ENCODE measurements around the gene SLC8A3. TPM values are rescaled to one million over a fixed set of nuclear protein-coding genes. Genes with fewer than 3 reads are reported as not detected.
A peak's percentile ranks its signal among the peaks of the same experiment; 100 is the strongest.

SLC8A3 gene
- total RNA-seq, 4 donors from 2014 or later = 0.21 to 0.76 TPM; not detected in 2

- TF ChIP-seq, protein P1, sequence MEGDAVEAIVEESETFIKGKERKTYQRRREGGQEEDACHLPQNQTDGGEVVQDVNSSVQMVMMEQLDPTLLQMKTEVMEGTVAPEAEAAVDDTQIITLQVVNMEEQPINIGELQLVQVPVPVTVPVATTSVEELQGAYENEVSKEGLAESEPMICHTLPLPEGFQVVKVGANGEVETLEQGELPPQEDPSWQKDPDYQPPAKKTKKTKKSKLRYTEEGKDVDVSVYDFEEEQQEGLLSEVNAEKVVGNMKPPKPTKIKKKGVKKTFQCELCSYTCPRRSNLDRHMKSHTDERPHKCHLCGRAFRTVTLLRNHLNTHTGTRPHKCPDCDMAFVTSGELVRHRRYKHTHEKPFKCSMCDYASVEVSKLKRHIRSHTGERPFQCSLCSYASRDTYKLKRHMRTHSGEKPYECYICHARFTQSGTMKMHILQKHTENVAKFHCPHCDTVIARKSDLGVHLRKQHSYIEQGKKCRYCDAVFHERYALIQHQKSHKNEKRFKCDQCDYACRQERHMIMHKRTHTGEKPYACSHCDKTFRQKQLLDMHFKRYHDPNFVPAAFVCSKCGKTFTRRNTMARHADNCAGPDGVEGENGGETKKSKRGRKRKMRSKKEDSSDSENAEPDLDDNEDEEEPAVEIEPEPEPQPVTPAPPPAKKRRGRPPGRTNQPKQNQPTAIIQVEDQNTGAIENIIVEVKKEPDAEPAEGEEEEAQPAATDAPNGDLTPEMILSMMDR (IDR thresholded peaks at IDR 0.05) = no peak
- TF ChIP-seq POLR2A (IDR thresholded peaks at IDR 0.05) (no peak), EP300 (IDR thresholded peaks at IDR 0.05) (no peak), POLR2AphosphoS5 (IDR thresholded peaks at IDR 0.05) (no peak)
- Histone ChIP-seq H3K36me3 (no peaks in the 10 kb centered on the region), H3K4me1 (no peaks in the 10 kb centered on the region), H3K27ac (no peak overlapping the region), H3K27me3 (peaks cover 15% of the 10 kb centered on the region), H3K4me3 (no peak overlapping the region), H3K9me3 (no peaks in the 10 kb centered on the region)
- DNase-seq (ENCODE audit: low spot score in 2 of 2) = no peak
- WGBS = 86% methylated on average over 9 of the region's 9 CpGs
Observed at GRCh38 chr14:70032016-70032415, 156.7 kb downstream of the SLC8A3 start.

GRCh38 chr14:70029296-70030132 is 159.2 kb downstream of the SLC8A3 start:
- Histone ChIP-seq H3K4me3 (no peak overlapping the region), H3K27me3 (peaks cover 15% of the 10 kb centered on the region), H3K9me3 (no peaks in the 10 kb centered on the region), H3K27ac (no peak overlapping the region), H3K4me1 (no peaks in the 10 kb centered on the region), H3K36me3 (no peaks in the 10 kb centered on the region)
- 61% methylated on average over 6 of the region's 6 CpGs for WGBS
- no peak for TF ChIP-seq POLR2A (IDR thresholded peaks at IDR 0.05)
- TF ChIP-seq, protein P1 (IDR thresholded peaks at IDR 0.05) = no peak
- TF ChIP-seq POLR2AphosphoS5 (IDR thresholded peaks at IDR 0.05) = no peak
- no peak for TF ChIP-seq EP300 (IDR thresholded peaks at IDR 0.05)
- DNase-seq (ENCODE audit: low spot score in 2 of 2) = no peak

- no peaks in the 10 kb centered on the region for H3K36me3 ChIP-seq
- peaks cover 15% of the 10 kb centered on the region for H3K27me3 ChIP-seq
- WGBS = 37% methylated on average over 17 of the region's 17 CpGs
- no peak for TF ChIP-seq POLR2A (IDR thresholded peaks at IDR 0.05)
- TF ChIP-seq, protein P1 (IDR thresholded peaks at IDR 0.05) = peak; percentile 60 to 79
- no peak for DNase-seq (ENCODE audit: low spot score in 2 of 2)
- no peak overlapping the region for H3K27ac ChIP-seq
- H3K4me1 ChIP-seq = no peaks in the 10 kb centered on the region
- no peak overlapping the region for H3K4me3 ChIP-seq
- H3K9me3 ChIP-seq = no peaks in the 10 kb centered on the region
Observed at GRCh38 chr14:70027785-70028428, 160.8 kb downstream of the SLC8A3 start.

GRCh38 chr14:70023871-70024270 is 164.9 kb downstream of the SLC8A3 start:
- TF ChIP-seq EP300 (IDR thresholded peaks at IDR 0.05) (no peak), POLR2A (IDR thresholded peaks at IDR 0.05) (no peak), POLR2AphosphoS5 (IDR thresholded peaks at IDR 0.05) (no peak)
- TF ChIP-seq, protein P1 (IDR thresholded peaks at IDR 0.05) = no peak
- no peaks in the 10 kb centered on the region for H3K36me3 ChIP-seq
- H3K27ac ChIP-seq = no peak overlapping the region
- peaks cover 10% of the 10 kb centered on the region for H3K27me3 ChIP-seq
- no peaks in the 10 kb centered on the region for H3K9me3 ChIP-seq
- 67% methylated on average over 1 of the region's 1 CpG for WGBS
- DNase-seq (ENCODE audit: low spot score in 2 of 2) = no peak
- peaks cover 7% of the 10 kb centered on the region for H3K4me1 ChIP-seq
- H3K4me3 ChIP-seq = no peak overlapping the region

GRCh38 chr14:70022771-70023445 is 165.8 kb downstream of the SLC8A3 start:
- Histone ChIP-seq H3K9me3 (no peaks in the 10 kb centered on the region), H3K27me3 (peaks cover 3% of the 10 kb centered on the region), H3K36me3 (no peaks in the 10 kb centered on the region), H3K4me3 (no peak overlapping the region), H3K27ac (no peak overlapping the region), H3K4me1 (peaks cover 16% of the 10 kb centered on the region)
- 94% methylated on average over 15 of the region's 15 CpGs for WGBS
- DNase-seq (ENCODE audit: low spot score in 2 of 2) = no peak
- TF ChIP-seq POLR2AphosphoS5 (IDR thresholded peaks at IDR 0.05) = no peak
- TF ChIP-seq POLR2A (IDR thresholded peaks at IDR 0.05) = no peak
- TF ChIP-seq EP300 (IDR thresholded peaks at IDR 0.05) = no peak
- TF ChIP-seq, protein P1 (IDR thresholded peaks at IDR 0.05) = no peak
